ENCODE measurements around the gene GUCA1C. TPM values are rescaled to one million over a fixed set of nuclear protein-coding genes. Genes with fewer than 3 reads are reported as not detected.

Gene GUCA1C
- total and polyA plus RNA-seq, 9 of the 15 experiments (the other 6 are each of a cell fraction or from before 2014, with no cell fraction given) = not detected

DNA sequence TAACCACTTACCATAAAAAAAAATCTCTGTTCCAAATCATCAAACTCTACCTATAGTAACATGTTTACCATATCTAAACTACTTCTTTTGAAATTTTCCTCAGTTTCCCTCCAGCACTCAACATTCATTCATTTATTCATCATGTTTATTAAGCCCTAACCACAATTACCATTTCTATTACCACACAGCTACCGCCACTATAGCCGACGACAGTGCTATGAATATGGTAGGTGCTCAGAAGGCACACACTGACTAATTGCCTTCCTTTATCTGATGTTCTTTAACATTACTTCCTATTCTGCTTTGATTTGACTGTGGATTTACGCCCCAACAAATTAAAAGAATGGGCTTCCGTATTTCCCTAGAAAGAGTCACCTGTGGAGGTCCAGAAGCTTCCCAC, 43.9 kb downstream of the GUCA1C start:
- H3K27me3 ChIP-seq (ENCODE audit: control insufficient read depth in 2 of 2, insufficient read depth in 2 of 2, low read length in 2 of 2) = no peaks in the 10 kb centered on the region
- no peaks in the 10 kb centered on the region for H3K4me1 ChIP-seq (replicated peaks in 1 of 2; ENCODE audit: control insufficient read depth in 2 of 2, insufficient read depth in 2 of 2, low read length in 2 of 2)
- BruUV-seq (replicated peaks) = no TSS peak
- FAIRE-seq (no peak), DNase-seq (ENCODE audit: extremely low read depth in 1 of 4, low spot score in 3 of 4) (no peak), ATAC-seq (no peak)
- POLR2A ChIA-PET = interaction anchor here (0.7 kb wide), 1 partner anchor 725 kb away, joined by 3 read pairs; no protein-coding TSS in a partner anchor
- no peak for TF ChIP-seq FOXA1 (IDR thresholded peaks at IDR 0.05; ENCODE audit: borderline replicate concordance)
- no peak for TF ChIP-seq SIN3A (IDR thresholded peaks at IDR 0.05; ENCODE audit: borderline replicate concordance in 2 of 2, control insufficient read depth in 1 of 2, low read depth in 2 of 2, low read length in 2 of 2)
- TF ChIP-seq ZNF134 (CRISPR knock-in tag; conservative IDR thresholded peaks at IDR 0.05) = no peak
- TF ChIP-seq PHF8 (IDR thresholded peaks at IDR 0.05; ENCODE audit: borderline replicate concordance, low read length) = no peak
- no peak for TF ChIP-seq NFE2 (IDR thresholded peaks at IDR 0.05; ENCODE audit: low read depth)
- TF ChIP-seq NR4A1 (CRISPR knock-in tag; IDR thresholded peaks at IDR 0.05) = no peak
- TF ChIP-seq NR4A1 (tag; IDR thresholded peaks at IDR 0.05) = no peak
- no peak for TF ChIP-seq ZSCAN32 (CRISPR knock-in tag; IDR thresholded peaks at IDR 0.05)
- TF ChIP-seq RBM14 (IDR thresholded peaks at IDR 0.05; ENCODE audit: borderline replicate concordance, insufficient read depth, low read depth, low read length) = no peak
- TF ChIP-seq ZBTB1 (CRISPR knock-in tag; IDR thresholded peaks at IDR 0.05; ENCODE audit: borderline replicate concordance, low read depth) = no peak
- TF ChIP-seq HMG20A (CRISPR knock-in tag; conservative IDR thresholded peaks at IDR 0.05) = no peak
- no peak for TF ChIP-seq POLR2H (tag; IDR thresholded peaks at IDR 0.05; ENCODE audit: low read depth)
- TF ChIP-seq, protein P1, sequence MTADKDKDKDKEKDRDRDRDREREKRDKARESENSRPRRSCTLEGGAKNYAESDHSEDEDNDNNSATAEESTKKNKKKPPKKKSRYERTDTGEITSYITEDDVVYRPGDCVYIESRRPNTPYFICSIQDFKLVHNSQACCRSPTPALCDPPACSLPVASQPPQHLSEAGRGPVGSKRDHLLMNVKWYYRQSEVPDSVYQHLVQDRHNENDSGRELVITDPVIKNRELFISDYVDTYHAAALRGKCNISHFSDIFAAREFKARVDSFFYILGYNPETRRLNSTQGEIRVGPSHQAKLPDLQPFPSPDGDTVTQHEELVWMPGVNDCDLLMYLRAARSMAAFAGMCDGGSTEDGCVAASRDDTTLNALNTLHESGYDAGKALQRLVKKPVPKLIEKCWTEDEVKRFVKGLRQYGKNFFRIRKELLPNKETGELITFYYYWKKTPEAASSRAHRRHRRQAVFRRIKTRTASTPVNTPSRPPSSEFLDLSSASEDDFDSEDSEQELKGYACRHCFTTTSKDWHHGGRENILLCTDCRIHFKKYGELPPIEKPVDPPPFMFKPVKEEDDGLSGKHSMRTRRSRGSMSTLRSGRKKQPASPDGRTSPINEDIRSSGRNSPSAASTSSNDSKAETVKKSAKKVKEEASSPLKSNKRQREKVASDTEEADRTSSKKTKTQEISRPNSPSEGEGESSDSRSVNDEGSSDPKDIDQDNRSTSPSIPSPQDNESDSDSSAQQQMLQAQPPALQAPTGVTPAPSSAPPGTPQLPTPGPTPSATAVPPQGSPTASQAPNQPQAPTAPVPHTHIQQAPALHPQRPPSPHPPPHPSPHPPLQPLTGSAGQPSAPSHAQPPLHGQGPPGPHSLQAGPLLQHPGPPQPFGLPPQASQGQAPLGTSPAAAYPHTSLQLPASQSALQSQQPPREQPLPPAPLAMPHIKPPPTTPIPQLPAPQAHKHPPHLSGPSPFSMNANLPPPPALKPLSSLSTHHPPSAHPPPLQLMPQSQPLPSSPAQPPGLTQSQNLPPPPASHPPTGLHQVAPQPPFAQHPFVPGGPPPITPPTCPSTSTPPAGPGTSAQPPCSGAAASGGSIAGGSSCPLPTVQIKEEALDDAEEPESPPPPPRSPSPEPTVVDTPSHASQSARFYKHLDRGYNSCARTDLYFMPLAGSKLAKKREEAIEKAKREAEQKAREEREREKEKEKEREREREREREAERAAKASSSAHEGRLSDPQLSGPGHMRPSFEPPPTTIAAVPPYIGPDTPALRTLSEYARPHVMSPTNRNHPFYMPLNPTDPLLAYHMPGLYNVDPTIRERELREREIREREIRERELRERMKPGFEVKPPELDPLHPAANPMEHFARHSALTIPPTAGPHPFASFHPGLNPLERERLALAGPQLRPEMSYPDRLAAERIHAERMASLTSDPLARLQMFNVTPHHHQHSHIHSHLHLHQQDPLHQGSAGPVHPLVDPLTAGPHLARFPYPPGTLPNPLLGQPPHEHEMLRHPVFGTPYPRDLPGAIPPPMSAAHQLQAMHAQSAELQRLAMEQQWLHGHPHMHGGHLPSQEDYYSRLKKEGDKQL (CRISPR knock-in tag; IDR thresholded peaks at IDR 0.05; ENCODE audit: borderline replicate concordance) = no peak
- TF ChIP-seq SP1 (CRISPR knock-in tag; IDR thresholded peaks at IDR 0.05) = no peak
- no peaks in the 10 kb centered on the region for H4K20me1 ChIP-seq (replicated peaks; ENCODE audit: control insufficient read depth, insufficient read depth, low read length)
- no peaks in the 10 kb centered on the region for H3K79me2 ChIP-seq (ENCODE audit: control insufficient read depth, insufficient read depth, low read length)
- H3K4me2 ChIP-seq (ENCODE audit: insufficient read depth, low read length) = no peak overlapping the region
- no peak overlapping the region for H2AFZ ChIP-seq (ENCODE audit: low read depth, low read length)
- no peaks in the 10 kb centered on the region for H3K9me3 ChIP-seq (replicated peaks; ENCODE audit: control insufficient read depth, insufficient read depth, low read depth, low read length)
- no peak overlapping the region for H3K4me3 ChIP-seq
- H3K36me3 ChIP-seq (ENCODE audit: control insufficient read depth, insufficient read depth, low read length) = no peaks in the 10 kb centered on the region
- H3K9me1 ChIP-seq (ENCODE audit: control insufficient read depth, insufficient read depth, low read length) = no peaks in the 10 kb centered on the region
- H3K27ac ChIP-seq (ENCODE audit: extremely low read depth, low read depth, low read length) = no peak overlapping the region
- in situ Hi-C loops (cut with MboI) (loop anchor here (10.0 to 25.0 kb wide), 2 partner anchors 245 to 422 kb away; no protein-coding TSS in a partner anchor), intact Hi-C loops (cut with micrococcal nuclease) (no loop called here)
- 0% methylated on average over 5 of the region's 5 CpGs for WGBS (ENCODE audit: insufficient coverage, low coverage, missing lambda C conversion rate)
- CTCF ChIA-PET (ENCODE audit: low intra/inter-chr PET ratio) = no interaction called here
- no peak overlapping the region for H3K9ac ChIP-seq (ENCODE audit: insufficient read depth in 1 of 2, low read depth in 2 of 2, low read length in 2 of 2)

All from K562 (cell line).